HG03280 (cell line): ENCODE measurements around the gene TBC1D2B.
"Not testable (repeated sequence)": the region's sequence is repeated elsewhere in the genome, so short reads cannot be mapped to it uniquely, and the experiment has no call there.

Source experiments
- ATAC-seq: cut with Tn5 transposase; IDR thresholded peaks from one replicate; pipeline ENCODE4 v1.9.1; 2021; ENCODE audit warnings: mild to moderate bottlenecking, moderate library complexity; ENCODE audit not compliant: unreplicated experiment

TBC1D2B gene

DNA sequence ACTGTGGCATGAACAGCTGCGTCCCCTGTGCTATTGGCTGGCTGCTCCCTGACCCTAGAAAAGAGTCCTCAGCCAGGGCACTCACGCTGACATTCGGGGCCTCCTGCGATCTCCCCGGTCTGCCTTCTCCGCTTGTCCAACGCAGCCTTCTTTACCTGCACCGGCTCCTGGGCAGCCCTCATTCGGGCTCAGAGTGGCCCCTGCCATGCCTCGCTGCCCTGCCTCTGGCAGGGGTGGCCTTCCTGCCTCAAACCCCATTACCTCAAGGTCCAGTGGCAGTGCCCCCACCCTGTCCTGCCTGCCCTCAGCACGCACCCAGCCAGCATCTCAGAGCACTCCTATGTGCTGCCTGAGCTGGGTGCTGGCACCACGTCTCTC, 86.5 kb downstream of the TBC1D2B start:
- ATAC-seq: no peak

DNA sequence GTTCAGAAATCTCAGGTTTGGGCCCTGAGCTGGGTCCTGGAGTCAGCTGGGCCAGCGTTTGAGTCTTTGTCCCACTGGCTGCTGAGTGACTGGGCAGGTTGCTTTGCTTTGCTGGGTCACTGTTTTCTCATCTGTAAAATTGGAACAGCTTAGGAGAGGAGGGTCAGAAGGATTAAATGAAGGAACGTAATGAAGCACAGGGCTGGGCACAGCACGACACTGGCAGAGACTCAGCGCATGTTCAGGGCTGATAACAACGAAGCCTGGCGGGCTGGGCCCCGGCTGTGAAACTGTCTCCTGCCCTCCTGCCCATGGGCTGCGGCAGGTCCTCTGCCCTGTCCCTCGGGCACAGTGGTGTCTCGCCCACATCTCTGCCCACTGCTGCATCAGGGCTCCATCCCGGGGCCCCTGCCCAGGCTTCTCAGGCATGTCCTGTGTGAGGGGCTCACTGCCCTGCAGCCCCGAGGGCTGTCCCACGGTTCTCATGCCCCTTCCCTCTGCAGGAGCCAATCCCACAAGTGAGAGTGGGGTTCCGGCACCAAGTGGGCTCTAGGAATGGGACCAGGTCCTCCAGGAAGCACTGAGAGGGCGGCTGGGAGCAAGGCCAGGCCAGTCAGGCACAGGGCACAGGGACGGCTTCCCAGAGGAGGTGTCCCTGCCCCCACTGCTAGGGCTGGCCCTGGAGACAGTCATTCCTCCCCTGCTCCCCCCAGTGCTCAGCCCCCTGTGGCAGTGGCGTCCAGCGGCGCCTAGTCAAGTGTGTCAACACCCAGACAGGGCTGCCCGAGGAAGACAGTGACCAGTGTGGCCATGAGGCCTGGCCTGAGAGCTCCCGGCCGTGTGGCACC, 88.0 kb downstream of the TBC1D2B start:
- ATAC-seq: no peak

DNA sequence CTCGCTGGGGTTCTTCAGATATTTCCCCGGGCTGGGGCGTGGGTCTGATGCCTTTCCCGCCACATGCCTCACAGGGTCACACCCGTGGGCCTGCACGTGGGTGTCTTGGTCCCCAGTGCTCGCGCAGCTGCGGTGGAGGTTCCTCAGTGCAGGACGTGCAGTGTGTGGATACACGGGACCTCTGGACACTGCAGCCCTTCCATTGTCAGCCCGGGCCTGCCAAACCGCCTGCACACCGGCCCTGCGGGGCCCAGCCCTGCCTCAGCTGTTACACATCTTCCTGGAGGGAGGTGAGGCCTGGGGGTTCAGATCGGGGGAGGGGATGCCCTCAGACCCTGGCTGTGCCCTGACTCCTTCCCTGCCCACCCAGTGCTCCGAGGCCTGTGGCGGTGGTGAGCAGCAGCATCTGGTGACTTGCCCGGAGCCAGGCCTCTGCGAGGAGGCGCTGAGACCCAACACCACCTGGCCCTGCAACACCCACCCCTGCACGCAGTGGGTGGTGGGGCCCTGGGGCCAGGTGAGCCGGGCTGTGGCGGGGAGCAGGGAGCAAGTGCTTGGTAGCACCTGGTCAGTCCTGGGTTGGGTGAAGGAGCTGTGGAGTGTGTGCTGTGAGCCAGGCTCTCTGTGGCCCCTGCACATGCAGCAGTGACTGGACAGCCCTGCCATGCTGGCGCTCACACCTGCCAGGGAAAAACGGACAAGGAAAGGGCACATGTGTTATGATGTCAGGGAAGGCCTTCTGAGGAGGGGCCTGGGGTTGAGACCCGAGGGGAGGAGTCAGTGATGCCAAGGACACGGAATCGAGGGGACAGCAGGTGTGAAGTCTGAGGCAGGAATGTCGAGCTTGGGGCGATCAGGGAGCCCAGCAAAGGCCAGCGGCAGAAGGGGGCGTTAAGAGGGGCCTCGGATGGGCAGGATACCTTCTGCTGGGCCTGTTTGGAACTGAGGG, 88.9 kb downstream of the TBC1D2B start:
- ATAC-seq: no peak

DNA sequence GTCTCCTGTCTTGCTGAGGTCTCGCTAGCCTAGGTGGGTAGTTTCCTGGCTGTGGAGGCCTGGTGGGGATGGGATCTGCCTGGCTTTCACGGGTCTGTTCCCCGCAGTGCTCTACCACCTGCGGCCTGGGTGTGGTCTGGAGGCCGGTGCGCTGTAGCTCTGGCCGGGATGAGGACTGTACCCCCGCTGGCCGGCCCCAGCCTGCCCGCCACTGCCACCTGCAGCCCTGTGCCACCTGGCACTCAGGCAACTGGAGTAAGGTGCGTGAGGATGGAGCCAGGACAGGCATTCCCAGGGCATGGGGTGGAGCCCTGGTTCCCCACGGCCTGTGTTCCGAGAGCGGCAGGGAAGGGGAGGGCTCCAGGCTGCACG, 89.8 kb downstream of the TBC1D2B start:
- not testable (repeated sequence) for ATAC-seq

DNA sequence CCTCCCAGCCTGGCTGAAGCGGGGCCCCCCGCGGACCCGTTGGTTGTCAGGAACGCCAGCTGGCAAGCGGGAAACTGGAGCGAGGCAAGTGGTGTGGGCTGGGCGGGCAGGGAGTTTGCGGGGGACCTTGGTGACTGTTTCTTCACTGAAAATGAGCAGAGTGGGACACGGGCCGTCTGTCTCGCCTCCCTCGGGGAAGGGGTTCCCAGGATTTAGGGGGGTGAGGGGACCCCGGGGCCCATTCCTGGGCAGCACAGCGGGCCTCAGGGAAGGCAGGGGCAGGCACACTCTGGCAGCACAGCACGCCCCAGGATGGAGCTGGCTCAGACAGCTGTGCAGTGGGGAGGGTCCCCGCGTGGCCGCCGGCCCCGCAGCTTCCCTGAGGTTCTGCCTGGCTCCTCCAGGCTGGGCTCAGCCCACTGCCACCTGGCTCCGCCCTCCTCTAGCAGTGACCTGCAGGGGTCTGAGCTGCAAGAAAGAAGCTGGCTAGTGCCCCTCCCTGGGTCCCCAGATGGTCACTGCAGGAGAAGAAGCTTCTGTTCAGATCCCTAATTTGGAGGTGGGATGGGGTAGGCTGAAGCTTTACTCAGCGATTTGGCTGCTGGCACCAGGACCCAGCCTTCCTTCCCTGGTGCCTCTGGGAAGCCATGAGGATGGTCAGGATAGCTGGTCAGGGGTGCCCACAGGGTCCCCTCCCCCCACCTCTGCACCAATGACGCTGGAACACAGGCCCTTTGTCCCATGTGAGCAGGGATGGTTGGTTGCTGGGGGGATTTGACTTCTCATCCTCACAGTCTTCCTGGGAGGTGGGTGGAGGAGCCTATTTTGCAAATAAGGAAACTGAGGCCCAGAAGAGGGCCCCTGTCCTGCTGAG, 90.4 kb downstream of the TBC1D2B start:
- no peak for ATAC-seq

DNA sequence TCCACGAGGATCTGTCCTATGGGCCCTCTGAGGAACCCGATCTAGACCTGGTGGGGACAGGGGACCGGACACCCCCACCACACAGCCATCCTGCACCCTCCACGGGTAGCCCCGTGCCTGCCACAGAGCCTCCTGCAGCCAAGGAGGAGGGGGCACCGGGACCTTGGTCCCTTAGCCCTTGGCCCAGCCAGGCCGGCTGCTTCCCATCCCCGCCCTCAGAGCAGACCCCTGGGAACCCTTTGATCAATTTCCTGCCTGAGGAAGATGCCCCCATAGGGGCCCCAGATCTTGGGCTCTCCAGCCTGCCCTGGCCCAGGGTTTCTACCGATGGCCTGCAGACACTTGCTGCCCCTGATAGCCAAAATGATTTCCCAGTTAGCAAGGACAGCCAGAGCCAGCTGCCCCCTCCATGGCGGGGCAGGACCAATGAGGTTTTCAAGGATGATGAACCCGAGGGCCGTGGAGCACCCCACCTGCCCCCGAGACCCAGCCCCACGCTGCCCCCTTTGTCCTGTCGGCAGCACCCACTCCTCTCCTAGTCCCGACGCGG, 91.5 kb downstream of the TBC1D2B start:
- ATAC-seq: no peak

DNA sequence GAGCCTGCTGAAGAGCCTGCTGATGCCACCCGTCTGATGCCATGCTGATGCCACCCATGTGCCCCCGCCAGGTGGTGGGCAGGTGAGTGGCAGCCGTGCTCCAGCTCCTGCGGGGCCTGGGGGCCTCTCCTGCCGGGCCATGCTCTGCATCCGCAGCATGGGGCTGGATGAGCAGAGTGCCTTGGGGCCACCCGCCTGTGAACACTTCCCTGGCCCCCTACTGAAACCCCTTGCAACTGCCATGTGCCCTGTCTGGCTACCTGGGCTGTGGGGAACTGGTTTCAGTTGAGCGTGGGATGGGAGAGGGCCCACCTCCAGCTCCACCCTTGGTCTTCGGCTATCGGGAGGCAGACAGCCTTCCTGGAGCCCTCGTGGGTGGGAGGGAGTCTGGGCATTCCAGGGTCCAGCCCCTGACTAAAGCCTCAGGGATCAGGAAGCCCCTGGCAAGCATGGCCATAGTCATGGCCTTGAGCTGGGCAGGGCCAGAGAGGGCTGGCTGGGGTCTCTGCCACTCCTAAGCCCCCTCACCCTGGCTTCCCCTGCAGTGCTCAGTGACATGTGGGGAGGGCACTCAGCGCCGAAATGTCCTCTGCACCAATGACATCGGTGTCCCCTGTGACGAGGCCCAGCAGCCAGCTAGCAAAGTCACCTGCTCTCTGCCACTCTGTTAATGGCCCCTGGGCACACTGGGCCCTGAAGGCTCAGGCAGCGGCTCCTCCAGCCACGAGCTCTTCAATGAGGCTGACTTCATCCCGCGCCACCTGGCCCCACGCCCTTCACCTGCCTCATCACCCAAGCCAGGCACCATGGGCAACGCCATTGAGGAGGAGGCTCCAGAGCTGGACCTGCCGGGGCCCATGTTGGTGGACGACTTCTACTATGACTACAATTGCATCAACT, 92.2 kb downstream of the TBC1D2B start:
- ATAC-seq: no peak

DNA sequence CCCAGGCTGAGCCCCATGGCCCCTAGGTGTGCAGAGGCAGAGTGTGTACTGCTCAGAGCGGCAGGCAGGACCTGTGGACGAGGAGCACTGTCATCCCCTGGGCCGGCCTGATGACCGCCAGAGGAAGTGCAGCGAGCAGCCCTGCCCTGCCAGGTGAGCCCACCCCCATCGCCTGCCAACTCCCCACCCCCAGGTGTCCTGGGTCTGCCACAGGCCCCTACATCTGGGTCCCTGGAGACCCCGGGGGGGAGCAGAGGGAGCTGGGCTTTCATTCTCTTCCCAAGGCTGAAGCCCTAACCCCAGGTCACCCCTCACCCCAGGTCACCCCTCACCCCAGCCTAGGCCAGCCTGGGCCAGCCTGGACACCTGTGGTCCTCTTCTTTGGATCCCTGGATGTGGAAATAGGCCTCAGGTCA, 93.1 kb downstream of the TBC1D2B start:
- ATAC-seq: no peak

DNA sequence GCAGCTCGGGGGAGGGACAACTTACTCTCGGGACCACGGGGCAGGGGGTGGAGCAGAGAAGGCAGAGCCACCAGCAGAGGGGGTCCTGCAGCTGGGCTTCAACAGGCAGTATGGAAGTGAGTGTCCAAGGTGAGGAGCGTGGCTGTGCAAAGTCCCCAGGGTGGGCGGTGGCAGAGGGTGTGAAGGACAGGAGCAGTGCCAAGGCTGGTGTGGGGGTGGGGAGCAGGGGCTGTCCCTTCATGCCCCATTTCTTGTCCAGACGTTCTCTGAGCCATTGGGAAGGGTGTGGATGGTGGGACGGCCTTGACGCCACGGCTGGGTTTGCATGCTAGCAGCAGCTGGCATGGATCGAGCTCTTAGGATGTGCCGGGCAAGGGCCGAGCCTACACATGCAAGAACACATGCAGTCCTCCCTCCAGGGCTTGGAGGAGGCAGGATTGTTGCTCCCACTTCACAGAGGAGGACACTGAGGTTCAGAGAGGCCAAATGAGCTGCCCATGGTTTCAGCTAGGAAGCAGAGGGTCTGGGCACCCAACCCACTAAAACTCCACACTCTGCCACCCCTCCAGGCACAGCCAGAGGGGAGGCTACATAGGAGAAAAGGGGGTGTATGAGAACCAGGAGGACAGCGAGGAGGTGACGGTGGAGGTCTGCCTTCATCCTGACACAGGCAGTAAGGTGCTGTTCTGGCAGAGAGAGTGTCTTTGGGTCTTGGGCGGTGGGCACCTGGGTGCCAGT, 93.6 kb downstream of the TBC1D2B start:
- ATAC-seq: no peak

DNA sequence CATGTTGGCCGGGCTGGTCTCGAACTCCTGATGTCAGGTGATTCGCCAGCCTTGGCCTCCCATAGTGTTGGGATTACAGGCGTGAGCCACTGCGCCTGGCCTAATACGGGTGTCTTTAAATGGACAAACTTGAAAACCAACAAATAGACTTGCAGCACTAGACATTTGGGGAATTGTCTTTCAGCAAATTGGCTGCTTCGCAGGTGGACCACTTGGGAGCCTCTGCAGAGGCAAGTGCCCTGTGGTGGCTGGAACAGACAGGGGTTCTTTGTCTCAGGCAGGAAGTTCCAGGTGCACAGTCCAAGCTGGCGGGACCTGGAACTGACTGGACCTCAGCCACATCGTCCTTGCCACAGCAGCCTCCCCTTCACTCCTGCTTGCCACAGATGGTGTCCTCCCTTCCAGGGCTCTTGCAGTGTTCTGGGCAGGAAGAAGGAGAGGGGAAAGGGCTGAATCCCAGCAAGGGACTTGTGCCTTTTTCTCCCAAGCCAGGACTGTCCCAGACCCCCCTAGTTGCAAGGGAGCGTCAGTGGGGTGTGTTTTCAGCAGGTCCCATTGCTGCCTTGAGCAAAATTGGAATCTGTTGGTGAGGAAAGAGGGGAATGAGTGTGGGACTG, 94.3 kb downstream of the TBC1D2B start:
- ATAC-seq: no peak

DNA sequence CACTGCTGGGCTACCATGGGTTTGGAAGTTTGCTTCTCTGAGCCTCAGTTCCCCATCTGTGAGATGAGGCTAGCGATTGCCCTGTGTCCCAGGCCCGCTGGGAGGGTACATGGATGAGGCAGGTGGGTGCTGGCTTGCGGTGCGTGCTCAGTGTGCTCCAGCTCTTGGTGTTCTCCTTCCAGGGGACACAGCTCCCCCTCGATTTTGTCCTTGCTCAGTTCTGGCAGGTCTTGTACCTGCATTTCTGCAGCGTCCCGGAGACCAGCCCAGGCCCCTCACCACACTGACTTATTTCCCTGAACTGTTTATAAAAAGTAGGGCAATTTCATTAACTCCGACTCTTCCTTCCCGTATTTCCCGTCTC, 95.4 kb downstream of the TBC1D2B start:
- ATAC-seq: no peak

DNA sequence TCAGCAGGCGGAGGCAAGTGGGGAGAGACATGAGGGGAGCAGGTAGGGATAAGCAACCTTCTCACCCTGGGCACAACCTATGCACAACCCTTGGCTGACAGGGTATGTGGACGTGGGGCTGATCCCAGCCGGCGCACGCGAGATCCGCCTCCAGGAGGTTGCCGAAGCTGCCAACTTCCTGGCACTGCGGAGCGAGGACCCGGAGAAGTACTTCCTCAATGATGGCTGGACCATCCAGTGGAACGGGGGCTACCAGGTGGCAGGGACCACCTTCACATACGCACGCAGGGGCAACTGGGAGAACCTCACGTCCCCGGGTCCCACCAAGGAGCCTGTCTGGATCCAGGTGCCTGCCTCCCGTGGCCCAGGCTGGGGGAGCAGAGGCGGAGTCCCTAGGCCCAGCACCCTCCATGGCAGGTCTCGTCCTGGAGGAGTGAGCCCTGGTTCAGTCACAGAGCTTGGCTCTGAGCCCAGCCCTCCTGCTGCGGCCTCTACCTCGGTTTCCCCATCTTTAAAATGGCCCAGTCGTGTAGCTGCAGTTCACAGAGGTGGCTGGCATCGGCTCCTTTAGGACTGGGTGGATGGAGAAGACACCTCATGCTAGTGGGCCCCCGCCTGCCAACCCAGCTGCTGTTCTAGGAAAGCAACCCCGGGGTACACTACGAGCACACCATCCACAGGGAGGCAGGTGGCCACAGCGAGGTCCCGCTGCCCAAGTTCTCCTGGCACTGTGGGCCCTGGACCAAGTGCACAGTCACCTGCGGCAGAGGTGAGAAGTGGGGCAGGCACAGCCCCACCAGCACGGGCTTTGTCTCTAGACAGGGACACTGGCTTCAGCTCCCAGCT, 96.0 kb downstream of the TBC1D2B start:
- no peak for ATAC-seq

DNA sequence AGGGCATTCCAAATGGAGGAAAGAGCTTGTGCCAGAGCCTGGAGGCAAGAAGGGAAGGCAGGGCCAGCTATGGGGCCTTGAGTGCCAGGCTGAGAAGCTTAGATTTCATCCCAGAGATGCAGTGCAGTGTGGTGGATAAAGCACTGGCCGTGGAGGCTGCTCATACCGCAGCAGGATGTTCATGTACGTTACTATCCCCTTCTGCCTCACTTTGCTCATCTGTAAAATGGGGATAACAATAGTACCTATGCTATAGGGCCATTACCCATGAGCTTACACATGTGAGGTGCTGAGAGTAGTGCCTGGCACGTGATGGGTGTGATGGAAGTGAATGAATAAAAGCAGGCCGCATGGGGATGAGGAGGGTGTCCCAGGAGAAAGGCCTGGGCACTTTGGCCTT, 96.8 kb downstream of the TBC1D2B start:
- ATAC-seq: not testable (repeated sequence)

DNA sequence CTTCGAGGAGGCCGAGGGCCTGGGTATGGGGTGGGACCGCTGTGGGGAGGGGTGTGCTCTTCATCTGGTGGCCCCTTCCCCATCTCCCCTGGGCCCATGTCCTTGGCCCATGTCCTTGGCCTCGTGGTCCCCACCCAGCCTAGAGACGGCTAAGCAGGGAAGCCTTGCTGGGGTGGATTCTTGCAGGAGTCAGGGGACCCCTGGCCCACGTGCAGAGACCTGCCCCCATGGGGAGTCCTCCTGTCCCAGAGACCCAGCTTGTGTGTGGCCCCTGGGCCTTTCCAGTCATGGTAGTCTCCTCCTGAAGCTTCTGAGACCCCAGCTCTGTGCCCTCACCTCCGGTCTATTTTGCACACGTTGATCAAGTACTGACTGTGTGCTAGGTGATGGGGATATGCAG, 97.4 kb downstream of the TBC1D2B start:
- no peak for ATAC-seq

DNA sequence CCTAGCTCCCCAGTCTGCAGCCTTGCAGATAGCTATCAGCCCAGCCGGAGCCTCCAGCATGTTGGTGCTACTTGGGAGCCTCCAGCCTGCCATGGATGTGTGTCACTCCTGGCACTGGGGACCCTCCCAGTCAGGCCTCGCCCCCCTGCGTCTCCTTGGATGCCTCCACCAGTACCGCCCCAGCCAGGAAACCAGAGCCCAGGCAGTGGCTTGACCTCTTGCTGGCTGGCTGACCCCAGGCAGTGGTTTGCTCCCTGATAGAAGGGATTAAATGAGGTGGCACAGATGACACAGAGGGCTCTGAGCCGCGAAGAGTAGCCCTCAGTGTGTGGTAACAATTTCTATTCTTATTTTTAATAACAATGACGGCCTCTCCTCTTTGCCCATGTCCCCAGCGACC, 98.4 kb downstream of the TBC1D2B start:
- not testable (repeated sequence) for ATAC-seq

DNA sequence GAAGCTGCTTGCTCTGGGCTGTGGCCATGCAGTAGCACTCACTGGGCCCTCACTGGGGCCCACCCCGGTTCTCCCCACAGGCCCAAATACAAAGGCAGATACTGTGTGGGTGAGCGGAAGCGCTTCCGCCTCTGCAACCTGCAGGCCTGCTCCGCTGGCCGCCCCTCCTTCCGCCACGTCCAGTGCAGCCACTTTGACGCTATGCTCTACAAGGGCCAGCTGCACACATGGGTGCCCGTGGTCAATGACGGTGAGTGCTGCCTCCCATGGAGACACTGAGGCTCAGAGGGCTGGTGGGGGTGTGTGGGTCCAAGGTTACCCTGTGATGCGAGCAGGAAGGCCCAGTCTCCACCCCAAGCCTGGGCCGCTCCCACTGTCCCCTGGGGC, 98.8 kb downstream of the TBC1D2B start:
- not testable (repeated sequence) for ATAC-seq

DNA sequence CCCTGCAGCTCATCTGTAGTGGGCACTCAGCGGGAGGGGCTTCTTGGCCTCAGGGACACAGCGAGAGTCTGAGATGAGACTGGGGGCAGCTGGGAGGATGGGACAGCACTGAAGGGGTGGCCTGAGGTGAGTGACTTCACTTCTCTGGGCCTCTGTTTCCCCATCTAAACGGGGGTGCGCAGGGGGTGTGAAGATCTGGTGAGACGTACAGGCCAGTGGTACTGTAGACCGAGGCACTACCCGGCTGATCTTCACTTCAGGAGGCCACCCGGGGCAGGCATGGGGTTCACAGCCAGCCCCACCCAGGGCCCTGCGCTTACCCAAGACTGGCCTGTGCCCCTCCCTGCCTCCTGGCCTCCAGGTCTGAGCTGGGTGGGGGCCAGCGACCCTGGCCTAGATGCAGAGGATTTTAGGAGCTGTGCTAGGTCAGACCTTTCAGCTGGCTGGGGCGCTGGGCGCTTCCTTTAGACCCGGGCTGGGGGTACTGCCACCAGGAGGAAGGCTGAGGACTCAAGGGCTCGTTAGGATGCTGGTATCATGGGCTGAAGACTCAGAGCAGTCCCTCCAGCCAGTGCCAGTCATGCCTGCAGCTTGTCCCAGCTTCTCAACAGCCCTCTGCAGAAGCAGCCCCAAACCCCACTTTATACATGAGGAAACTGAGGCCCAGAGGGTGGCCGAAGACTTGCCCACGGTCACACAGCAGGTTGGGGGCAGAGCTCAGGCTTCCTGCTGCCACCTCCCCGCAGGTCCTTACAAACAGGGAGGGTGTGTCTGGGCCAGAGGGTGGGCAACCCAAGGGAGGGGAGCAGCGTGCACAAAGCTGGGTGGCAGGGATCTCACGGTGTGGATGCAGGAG, 99.4 kb downstream of the TBC1D2B start:
- not testable (repeated sequence) for ATAC-seq
